ENCODE data around the gene KRTAP10-6. TPM values are rescaled to one million over a fixed set of nuclear protein-coding genes. Genes with fewer than 3 reads are reported as not detected.
"Not testable (repeated sequence)": the region's sequence is repeated elsewhere in the genome, so short reads cannot be mapped to it uniquely, and the experiment has no call there.

Gene KRTAP10-6
- total RNA-seq, 1 experiment from 2014 or later: not detected

- H3K4me1 ChIP-seq (ENCODE audit: control insufficient read depth in 1 of 2, insufficient read depth in 2 of 2, low read length in 2 of 2); BruUV-seq (replicated peaks); H3K9ac ChIP-seq (ENCODE audit: low read length); H4K20me1 ChIP-seq (ENCODE audit: insufficient read depth); CTCF ChIA-PET; H2AFZ ChIP-seq (ENCODE audit: low read depth, low read length, poor library complexity, severe bottlenecking); H3K4me3 ChIP-seq (replicated peaks in 1 of 2; ENCODE audit: low read depth in 1 of 2, low read length in 2 of 2); RAD21 ChIA-PET (ENCODE audit: low non-redundant PET in 1 of 2, low total read pairs in 2 of 2, uncharacterized antibody in 2 of 2, unreplicated experiment in 2 of 2); H3K27me3 ChIP-seq (ENCODE audit: insufficient read depth, low read length); H3K36me3 ChIP-seq (ENCODE audit: control insufficient read depth in 1 of 2, insufficient read depth in 2 of 2, low read length in 2 of 2); POLR2A ChIA-PET; intact Hi-C loops (cut with micrococcal nuclease); H3K9me2 ChIP-seq (ENCODE audit: insufficient read depth); H3K27ac ChIP-seq (ENCODE audit: low read depth, low read length); ATAC-seq; H3K79me2 ChIP-seq (ENCODE audit: insufficient read depth, low read length); DNase-seq (ENCODE audit: low read depth, low spot score); H3K4me2 ChIP-seq (ENCODE audit: low read length): not testable (repeated sequence)
- peaks cover 10 to 25% of the 10 kb centered on the region in 2 experiments; a peak in 3 of 4 replicates for H3K9me3 ChIP-seq (ENCODE audit: control insufficient read depth in 1 of 2, insufficient read depth in 1 of 2, low read depth in 1 of 2, low read length in 2 of 2)
These were observed 35.0 kb upstream of the KRTAP10-6 start for GRCh38 chr21:44627181-44627822.

DNA sequence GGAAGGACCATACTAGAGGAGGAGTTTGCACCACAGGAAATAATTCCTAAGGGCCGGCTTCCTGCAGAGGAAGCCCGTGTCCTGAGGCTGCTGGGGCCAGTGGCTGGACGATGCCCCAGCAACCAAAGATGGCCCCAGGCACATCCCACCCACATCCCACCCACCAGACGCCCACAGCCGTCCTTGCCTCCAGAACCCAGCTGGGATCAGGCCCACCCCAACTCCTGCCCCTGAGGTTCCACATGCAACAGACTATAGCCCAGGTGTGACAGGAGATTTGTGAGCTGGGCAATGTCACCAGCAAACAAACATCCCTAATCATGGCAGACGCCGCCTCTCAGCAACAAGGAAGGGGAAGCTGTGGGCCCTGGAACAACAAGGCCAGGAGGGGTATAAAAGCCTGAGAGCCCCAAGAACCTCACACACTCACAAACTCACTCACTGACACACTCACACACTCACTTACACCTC is 34.4 kb upstream of the KRTAP10-6 start, which contains the start of gene KRTAP10-9:
Gene KRTAP10-9 (plus strand): TSS at position 421 of the 471 bp plus-strand sequence. CDS start 79 bp downstream, outside the sequence.
- ChIA-PET RAD21 (ENCODE audit: low non-redundant PET in 1 of 2, low total read pairs in 2 of 2, uncharacterized antibody in 2 of 2, unreplicated experiment in 2 of 2) (no interaction called here), CTCF (no interaction called here), POLR2A (no interaction called here)
- H3K9me2 ChIP-seq (ENCODE audit: insufficient read depth): no peaks in the 10 kb centered on the region
- no peak within 1 kb of the TSS for H3K4me3 ChIP-seq (replicated peaks in 1 of 2; ENCODE audit: low read depth in 1 of 2, low read length in 2 of 2)
- H3K79me2 ChIP-seq (ENCODE audit: insufficient read depth, low read length): no peaks in the 10 kb centered on the region
- ATAC-seq (no peak), DNase-seq (ENCODE audit: low read depth, low spot score) (no peak)
- H3K4me1 ChIP-seq (ENCODE audit: control insufficient read depth in 1 of 2, insufficient read depth in 2 of 2, low read length in 2 of 2): no peaks in the 10 kb centered on the region
- TF ChIP-seq, protein P1, sequence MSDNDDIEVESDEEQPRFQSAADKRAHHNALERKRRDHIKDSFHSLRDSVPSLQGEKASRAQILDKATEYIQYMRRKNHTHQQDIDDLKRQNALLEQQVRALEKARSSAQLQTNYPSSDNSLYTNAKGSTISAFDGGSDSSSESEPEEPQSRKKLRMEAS (IDR thresholded peaks at IDR 0.05): no peak
- TF ChIP-seq EGR1 (IDR thresholded peaks at IDR 0.05; ENCODE audit: low read depth) (no peak), CEBPB (IDR thresholded peaks at IDR 0.05; ENCODE audit: low read depth) (no peak), ATF3 (IDR thresholded peaks at IDR 0.05) (no peak), JUND (IDR thresholded peaks at IDR 0.05) (no peak), SP1 (IDR thresholded peaks at IDR 0.05; ENCODE audit: low read depth) (no peak), YY1 (IDR thresholded peaks at IDR 0.05; ENCODE audit: extremely low read depth, insufficient replicate concordance, low read depth, low read length) (no peak)
- TF ChIP-seq, protein P2, sequence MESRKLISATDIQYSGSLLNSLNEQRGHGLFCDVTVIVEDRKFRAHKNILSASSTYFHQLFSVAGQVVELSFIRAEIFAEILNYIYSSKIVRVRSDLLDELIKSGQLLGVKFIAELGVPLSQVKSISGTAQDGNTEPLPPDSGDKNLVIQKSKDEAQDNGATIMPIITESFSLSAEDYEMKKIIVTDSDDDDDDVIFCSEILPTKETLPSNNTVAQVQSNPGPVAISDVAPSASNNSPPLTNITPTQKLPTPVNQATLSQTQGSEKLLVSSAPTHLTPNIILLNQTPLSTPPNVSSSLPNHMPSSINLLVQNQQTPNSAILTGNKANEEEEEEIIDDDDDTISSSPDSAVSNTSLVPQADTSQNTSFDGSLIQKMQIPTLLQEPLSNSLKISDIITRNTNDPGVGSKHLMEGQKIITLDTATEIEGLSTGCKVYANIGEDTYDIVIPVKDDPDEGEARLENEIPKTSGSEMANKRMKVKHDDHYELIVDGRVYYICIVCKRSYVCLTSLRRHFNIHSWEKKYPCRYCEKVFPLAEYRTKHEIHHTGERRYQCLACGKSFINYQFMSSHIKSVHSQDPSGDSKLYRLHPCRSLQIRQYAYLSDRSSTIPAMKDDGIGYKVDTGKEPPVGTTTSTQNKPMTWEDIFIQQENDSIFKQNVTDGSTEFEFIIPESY (IDR thresholded peaks at IDR 0.05; ENCODE audit: extremely low read depth, insufficient replicate concordance, low read length): no peak
- no peaks in the 10 kb centered on the region for H4K20me1 ChIP-seq (ENCODE audit: insufficient read depth)
- no peak within 1 kb of the TSS for H3K27ac ChIP-seq (ENCODE audit: low read depth, low read length)
- intact Hi-C loops (cut with micrococcal nuclease): no loop called here
- no peaks in the 10 kb centered on the region for H3K27me3 ChIP-seq (ENCODE audit: insufficient read depth, low read length)
- peaks cover 10 to 25% of the 10 kb centered on the region in 2 experiments; a peak in 3 of 4 replicates for H3K9me3 ChIP-seq (ENCODE audit: control insufficient read depth in 1 of 2, insufficient read depth in 1 of 2, low read depth in 1 of 2, low read length in 2 of 2)
- H2AFZ ChIP-seq (ENCODE audit: low read depth, low read length, poor library complexity, severe bottlenecking): no peak within 1 kb of the TSS
- no TSS peak for BruUV-seq (replicated peaks)
- H3K4me2 ChIP-seq (ENCODE audit: low read length): no peak within 1 kb of the TSS
- H3K9ac ChIP-seq (ENCODE audit: low read length): no peak within 1 kb of the TSS
- H3K36me3 ChIP-seq (ENCODE audit: control insufficient read depth in 1 of 2, insufficient read depth in 2 of 2, low read length in 2 of 2): no peaks in the 10 kb centered on the region

Measured in HCT116 (cell line).